HG03442 (cell line): ENCODE results near the gene KMT5B.
A peak's percentile ranks its signal among the peaks of the same experiment; 100 is the strongest.

Experiments
- ATAC-seq: cut with Tn5 transposase; IDR thresholded peaks from one replicate; pipeline ENCODE4 v1.9.1; 2021; ENCODE audit warnings: mild to moderate bottlenecking, moderate library complexity; ENCODE audit not compliant: unreplicated experiment

The KMT5B gene

DNA sequence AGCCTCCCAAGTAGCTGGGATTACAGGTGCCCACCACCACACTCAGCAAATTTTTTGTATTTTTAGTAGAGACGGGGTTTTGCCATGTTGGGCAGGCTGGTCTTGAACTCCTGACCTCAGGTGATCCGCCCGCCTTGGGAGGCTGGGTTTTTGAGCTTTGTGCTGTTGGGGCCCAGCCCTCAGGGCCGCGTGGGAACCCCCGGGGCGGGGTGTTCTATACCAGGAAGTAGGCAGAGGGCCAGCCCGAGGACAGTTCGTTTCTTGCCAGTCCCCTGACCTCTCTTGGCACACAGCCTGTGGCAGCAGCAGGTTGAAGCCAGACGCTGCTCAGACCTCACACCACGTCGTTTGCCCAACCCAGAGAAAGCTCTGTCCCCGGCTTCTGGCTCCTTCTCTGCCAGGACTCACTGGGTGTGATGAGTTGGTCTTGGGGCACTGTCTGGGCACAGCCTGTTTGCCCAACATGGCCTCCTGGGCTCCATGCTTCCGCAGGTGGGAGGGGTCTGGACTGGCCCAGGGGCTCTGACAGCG lies 67.0 kb downstream of the KMT5B start:
- ATAC-seq = no peak

GRCh38 chr11:68145120-68145866 lies 67.8 kb downstream of the KMT5B start:
- ATAC-seq = no peak

DNA sequence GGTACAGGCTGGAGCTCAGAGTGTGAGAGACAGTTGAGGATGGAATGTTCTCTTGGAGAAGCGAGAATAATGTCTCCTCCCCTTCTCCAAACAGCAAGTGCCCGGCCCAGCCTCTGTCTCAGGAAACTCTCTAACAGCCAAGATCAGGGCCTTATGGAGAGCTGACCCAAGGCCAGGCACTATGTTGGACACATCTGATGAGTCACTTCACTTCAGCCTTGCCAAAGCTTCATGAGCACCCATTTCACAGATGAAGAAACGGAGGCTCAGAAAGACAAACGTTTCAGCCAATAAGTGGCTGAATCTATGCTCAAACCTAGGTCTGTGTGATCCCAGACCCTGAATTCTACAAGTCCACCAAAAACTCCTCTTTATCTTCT lies 69.8 kb downstream of the KMT5B start:
- no peak for ATAC-seq

DNA sequence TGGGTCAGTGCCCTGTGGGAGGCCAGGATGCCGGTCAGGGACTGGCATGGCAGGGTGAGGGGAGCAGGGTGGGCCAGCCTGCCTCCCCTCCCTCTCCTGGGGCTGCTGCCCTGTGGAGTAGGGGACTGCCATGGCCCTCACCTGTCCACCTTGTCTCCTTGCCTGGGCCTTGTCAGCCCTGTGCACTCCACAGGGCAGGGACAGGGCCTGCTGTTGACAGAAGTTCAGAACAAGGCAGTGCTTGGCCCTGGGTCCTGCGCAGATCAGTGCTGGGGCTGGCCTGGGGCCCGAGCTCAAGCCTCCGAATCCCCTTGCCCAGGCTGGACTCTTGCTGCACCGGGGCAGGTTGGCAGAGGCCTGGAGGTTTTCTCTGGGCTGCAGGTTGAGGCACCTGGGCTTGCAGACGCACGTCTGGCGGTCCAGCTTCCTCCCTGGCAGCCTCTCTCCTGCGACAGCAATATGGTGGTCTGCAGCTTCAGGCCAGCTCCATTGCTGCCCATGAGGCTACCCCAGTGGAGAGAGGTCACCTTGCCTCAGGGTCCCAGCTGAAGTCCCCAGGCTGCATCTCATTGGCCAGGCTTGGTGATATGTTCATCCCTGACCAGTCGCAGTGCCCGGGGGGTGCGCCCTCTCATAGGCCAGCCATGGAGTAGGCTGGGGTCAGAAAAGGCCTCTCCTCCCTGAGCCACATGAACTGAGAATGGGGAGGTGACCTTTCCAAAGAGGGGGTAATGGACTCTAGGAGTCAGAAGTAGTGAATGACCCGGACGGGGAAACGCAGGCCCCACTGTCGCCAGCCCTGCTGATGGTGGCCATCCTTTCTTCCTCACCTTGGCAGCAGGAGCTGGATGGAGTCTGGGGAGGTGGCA lies 70.4 kb downstream of the KMT5B start:
- ATAC-seq = no peak

GRCh38 chr11:68142028-68142412 lies 71.1 kb downstream of the KMT5B start:
- ATAC-seq = no peak

DNA sequence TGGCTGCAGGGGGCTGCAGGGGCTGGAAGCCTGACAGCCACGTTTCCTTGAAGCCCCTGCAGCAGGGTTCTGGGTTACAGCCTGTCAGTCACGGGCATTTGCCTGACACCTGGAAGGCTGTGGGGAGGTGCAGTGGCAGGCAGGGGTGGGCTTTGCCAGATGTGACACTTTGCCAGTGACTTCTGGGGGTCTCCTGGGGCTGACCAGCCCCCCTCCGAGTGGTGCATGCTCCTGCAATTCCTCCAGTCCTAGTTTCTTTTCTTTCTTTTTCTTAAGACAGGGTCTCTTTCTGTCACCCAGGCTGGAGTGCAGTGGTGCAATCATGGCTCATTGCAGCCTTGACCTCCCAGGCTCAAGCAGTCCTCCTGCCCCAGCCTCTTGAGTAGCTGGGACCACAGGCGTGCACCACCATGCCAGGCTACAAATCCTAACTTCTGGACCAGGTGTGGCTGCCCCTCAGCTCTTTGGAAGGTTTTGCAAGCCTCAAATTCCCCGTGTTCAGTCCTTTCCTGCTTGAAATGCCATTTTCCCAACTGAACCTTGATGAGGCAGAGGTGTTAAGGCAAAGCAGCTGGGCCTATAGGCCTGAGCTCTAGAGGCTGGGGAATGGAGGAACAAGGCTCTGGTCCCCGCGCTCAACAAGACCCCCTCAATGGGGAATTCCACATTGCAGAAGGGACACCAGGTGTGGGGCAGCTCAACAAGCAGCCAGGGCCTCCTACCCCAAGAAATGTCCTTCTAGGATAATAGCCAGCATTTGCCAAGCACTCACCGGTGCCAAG lies 71.7 kb downstream of the KMT5B start:
- ATAC-seq = no peak

GRCh38 chr11:68140496-68141245 lies 72.4 kb downstream of the KMT5B start:
- ATAC-seq = no peak

- ATAC-seq = no peak
Measured at GRCh38 chr11:68138237-68138636, 74.9 kb downstream of the KMT5B start.

DNA sequence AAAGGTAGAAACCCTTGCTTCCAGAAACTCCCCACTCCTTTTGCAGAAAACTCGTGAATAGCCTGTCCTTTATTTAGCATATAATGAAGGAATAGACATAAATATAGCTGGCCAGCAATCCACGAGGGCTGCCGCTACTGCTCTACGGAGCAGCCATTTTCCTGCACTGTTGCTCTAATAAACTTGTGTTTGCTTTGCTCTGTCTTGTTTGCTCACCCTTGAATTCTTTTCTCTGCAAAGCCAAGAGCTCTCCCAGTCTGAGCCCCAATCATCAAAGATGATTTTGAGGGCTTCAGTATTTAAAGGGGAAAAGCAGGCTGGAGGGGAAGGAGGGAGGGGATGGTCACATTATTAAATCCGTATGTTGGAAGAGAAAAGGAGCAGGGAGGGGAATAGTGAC lies 75.3 kb downstream of the KMT5B start:
- no peak for ATAC-seq

- ATAC-seq = no peak
Measured at GRCh38 chr11:68136866-68137265, 76.2 kb downstream of the KMT5B start.

- no peak for ATAC-seq
Measured at GRCh38 chr11:68135161-68135560, 77.9 kb downstream of the KMT5B start.

GRCh38 chr11:68133761-68134160 lies 79.3 kb downstream of the KMT5B start:
- no peak for ATAC-seq

DNA sequence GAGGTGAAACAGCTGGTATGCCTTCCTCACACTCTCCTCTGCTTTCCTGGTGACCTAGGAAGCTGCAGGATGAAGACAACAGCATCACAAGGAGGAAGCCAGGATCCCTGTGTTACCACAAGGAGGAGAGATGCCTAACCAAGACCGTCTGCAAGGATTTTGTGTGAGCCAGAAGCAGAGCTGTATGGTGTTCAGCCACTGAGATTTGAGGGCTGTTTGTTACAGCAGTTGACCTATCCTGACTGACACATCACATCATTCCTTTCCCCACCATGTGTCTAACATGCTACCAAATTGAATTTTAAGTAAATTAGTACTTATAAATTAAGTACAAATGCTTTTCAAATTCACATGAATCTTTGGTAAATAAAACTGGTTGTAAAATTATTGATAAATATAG lies 83.0 kb downstream of the KMT5B start:
- ATAC-seq = no peak

- ATAC-seq = no peak
Measured at GRCh38 chr11:68128682-68129327, 84.3 kb downstream of the KMT5B start.

- no peak for ATAC-seq
Measured at GRCh38 chr11:68127714-68128681, 85.1 kb downstream of the KMT5B start.

DNA sequence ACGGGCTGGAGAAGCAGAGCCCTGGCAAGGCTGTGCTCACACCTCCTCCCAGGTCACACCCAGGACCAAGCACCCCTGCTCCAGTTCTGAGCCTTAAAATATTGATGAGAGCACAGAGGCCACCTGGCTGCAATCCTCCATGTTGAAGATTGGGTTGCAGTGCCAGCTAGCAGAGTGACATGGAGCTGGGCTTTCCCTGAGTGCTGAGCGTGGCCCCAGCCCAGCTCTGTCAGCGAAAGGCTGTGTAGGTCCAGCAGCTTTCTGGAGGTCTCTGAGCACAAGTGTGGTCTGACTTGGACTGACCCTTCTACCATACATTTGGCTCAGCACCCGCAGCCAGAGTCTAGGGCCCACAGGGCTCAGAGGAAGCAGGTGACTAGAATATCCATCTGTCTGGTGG lies 87.9 kb downstream of the KMT5B start:
- no peak for ATAC-seq

DNA sequence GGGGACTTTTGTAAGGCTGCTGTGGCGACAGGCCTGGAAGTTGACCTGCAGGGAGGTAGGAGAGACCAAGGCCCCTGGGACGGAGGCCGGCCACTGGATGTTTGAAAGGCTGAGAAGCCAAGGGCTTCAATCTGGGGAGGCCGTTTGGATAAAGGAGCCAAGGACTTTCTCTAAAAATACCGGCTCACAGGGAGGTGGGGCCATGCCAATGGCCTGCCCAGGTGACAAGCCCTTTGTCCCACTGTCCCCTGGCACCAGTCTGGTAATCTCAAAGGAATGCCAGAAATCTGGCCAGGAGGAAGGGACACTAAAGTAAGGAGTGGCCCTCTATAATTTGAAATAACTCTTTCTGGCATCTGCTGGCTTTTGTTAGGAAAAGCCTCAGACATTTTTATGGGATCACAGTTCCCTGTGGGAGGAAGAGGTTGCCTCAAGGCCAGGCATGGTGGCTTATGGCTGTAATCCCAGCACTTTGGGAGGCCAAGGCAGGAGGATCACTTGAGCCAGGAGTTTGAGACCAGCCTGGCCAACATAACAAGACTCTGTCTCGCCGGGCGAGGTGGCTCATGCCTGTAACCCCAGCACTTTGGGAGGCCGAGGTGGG lies 90.1 kb downstream of the KMT5B start:
- ATAC-seq = no peak

- ATAC-seq = peak; percentile 80
Measured at GRCh38 chr11:68121067-68121899, 91.8 kb downstream of the KMT5B start, which contains the start of gene CHKA. CHKA (minus strand) TSS chr11:68121388; CDS start chr11:68121177, 211 bp downstream.
